HL-60/S4 (cell line): ENCODE data around the gene SLC16A4.

Source experiments
- in situ Hi-C: fragments of 300-500 bp; cut with MboI; formaldehyde crosslinking; loops from 2 replicates; pipeline ENCODE4 v1.14.3; 2022; ENCODE audit warnings: low sequenced_read_pairs

The SLC16A4 gene

DNA sequence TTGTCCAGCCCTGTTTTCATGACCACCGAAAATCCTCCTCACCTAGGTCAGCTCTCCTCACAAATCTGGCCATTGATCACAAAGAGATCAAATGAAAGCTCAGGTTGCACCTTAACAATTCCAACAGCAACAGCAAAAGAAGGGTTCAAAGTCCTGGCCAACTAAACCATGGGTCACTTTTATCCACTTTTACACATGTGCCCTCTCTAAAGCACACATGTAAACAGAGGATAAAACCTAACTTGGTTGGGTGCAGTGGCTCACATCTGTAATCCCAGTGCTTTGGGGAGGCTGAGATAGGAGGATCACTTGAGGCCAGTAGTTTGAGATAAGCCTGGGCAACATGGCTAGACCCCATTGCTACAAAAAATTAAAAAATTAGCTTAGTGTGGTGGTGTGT, 55.6 kb downstream of the SLC16A4 start:
- in situ Hi-C loops: no loop called here

DNA sequence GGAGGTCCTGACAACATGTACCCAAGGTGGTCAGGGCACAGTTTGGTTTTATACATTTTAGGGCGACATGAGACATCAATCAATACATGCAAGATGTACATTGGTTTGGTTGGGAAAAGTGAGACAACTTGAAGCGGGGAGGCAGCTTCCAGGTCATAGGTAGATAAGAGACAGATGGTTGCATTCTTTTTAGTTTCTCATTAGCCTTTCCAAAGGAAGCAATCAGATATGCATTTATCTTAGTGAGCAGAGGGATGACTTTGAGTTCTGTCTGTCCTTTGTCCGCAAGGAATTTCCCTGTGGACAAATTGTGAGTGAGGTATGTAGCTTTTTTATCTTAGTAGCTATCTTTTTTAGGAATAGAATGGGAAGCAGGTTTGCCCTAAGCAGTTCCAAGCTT, 62.1 kb downstream of the SLC16A4 start:
- in situ Hi-C loops: no loop called here

GRCh38 chr1:110328274-110328673, 62.6 kb downstream of the SLC16A4 start:
- in situ Hi-C loops: no loop called here

DNA sequence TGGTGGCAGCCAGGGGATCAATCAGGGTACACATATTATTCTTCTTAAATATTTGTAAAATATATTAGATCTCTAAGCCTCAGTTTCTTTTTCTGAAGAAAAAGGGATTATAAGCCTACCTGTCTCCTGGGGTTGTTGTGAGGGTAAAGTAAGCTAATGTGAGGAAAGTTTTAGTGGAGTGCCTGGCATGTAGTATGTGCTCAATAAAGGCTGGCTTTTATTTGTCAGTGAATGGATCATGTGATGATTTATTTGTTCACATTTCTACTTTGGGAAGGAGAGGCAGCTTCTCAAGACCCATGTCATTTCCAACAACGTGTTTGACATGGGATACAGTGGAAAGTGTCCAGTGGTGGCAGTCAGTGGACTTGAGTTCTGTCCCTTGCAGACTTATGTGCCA, 64.0 kb downstream of the SLC16A4 start:
- in situ Hi-C loops: no loop called here

- in situ Hi-C loops: no loop called here
These were observed 66.2 kb downstream of the SLC16A4 start for GRCh38 chr1:110324667-110325066.

GRCh38 chr1:110321846-110322245, 69.0 kb downstream of the SLC16A4 start:
- in situ Hi-C loops: no loop called here

DNA sequence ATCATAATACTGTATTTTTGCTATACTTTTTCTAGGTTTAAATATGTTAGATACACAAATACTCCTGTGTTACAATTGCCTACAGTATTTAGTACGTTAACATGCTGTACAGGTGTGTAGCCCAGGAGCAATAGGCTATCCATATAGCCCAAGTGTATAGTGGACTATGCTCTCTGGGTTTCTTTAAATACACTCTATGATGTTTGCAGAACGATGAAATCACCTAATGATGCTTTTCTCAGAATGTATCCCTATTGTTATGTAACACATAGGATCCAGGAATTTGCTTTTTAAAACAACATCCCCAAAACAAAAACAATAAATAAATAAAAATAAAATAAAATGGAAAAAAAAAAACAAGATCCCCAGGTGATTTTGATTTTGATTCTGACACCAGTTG, 69.8 kb downstream of the SLC16A4 start:
- in situ Hi-C loops: no loop called here

DNA sequence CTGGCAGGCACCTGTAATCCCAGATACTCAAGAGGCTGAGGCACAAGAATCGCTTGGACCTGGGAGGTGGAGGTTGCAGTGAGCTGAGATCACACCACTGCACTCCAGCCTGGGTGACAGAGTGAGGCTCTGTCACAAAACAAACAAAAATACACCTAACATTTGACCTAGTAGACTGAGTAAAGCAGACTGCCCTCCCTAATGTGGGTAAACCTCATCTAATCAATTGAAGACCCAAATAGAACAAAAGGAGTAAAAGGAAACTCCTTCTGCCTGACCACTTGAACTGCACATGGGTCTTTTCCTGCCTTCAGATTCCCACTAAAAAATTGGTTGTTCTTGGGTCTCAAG, 70.7 kb downstream of the SLC16A4 start:
- in situ Hi-C loops: no loop called here

GRCh38 chr1:110319332-110320167, 71.3 kb downstream of the SLC16A4 start:
- in situ Hi-C loops: loop anchor here (10.0 kb wide), 1 partner anchor 155 kb away; no protein-coding TSS in a partner anchor

DNA sequence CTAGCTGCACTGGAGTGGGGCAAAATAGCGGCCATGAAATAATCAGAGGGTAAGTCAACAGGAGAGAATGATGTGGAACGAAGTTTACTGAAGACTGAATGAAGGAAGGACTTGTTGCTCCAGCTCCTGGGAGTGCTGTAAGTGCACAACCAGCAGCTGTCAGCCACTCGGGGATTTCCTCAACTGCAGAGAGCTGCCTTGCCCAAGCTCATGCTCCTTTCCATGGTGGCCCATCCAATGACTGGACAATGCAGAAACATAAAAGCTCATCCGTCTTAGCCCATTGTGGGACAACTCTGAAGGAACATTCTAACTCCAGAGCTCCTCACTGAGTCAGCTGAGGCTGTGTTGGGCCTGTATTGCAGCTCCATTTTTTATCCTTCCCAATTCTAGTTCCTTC, 72.8 kb downstream of the SLC16A4 start:
- in situ Hi-C loops: loop anchor here (10.0 kb wide), 1 partner anchor 157 kb away; no protein-coding TSS in a partner anchor

DNA sequence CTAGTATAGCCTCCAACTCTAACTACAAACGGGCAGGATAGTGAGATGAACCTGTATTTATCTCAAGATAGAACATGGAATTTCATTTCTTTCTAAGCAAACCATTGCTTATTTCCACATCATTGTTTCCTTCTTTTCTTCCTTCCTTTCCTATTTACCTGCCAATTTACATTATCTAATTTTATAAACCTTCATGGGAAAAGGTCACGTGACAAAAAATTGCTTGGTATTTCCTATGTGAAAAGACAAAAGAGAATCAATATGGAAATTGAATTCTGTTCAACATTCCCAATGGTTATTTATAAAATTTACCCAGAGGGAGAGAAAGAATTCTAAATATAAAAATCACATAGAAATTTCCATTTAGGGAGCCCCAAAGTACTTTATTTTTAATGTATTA, 74.1 kb downstream of the SLC16A4 start:
- in situ Hi-C loops: loop anchor here (10.0 kb wide), 1 partner anchor 158 kb away; no protein-coding TSS in a partner anchor
